SKM-1 (cell line): ENCODE data around the gene RPS6KA2.
"Not testable (repeated sequence)": the region's sequence is repeated elsewhere in the genome, so short reads cannot be mapped to it uniquely, and the experiment has no call there.

Experiments
- DNase-seq: peaks from one replicate; lab custom pipeline; 2025; ENCODE audit not compliant: unreplicated experiment; lab: John Stamatoyannopoulos, UW

Gene RPS6KA2

GRCh38 chr6:166558156-166559005 is 68.7 kb downstream of the RPS6KA2 start:
- DNase-seq: no peak

DNA sequence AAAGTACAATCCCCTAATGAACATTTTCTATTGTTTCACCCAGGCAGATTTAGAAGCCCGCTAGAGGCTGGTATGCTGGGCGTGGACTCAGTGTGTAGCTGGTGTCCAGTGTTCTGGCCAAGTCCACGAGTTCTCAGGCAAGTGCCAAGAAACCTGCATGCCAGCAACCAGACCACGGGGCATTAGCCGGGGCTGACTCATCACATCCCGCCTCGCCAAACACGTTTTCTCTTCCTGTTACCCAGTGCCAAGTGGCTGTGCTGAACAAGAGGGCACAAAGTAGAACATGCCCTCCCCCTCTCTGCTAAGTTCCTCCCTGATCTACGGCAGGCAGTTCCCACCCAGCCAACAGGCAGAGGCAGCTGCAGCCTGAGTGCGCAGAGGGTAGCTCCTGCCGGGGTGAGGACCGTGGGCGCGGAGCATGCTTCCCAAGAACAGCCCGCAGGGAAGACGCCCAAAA is 70.2 kb downstream of the RPS6KA2 start:
- no peak for DNase-seq

DNA sequence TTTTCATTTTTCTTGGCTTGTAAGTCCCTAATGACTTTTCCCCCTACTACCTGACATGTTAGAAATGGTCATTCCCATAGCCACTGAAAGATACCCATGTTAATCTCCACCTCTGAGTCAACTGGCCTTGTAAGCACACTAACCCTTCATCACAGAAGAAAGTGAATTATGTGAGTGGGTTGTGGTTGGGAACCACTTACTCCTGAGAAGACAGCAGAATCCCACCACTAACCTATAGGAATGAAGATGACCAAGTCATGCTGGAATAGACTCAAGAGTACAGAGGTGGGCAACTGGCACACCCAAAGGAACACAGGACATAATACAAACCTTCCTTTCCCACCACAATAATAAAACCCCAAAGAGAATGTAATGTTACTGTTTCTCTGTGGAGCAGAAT is 70.7 kb downstream of the RPS6KA2 start:
- no peak for DNase-seq

- DNase-seq: no peak
Measured at GRCh38 chr6:166555086-166555485, 72.0 kb downstream of the RPS6KA2 start.

DNA sequence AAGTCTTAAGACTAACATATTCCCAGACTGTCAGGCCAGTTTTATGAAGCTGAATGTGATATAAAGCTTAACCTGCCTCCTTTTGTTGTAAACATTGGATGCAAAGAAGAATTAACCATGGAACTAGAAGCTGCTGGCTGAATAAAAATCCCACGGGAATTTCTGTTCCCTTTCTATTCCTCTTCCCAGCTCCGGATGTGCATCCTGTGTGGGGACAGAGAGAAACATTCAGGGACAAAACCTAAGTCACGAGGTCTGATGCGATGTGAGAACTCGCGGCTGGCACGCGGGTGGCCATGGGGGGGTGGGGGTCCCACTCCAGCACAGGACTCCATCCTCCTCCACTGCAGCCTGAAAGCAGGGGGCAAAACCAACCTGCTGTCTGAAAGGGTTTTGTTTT is 72.7 kb downstream of the RPS6KA2 start:
- DNase-seq: no peak

DNA sequence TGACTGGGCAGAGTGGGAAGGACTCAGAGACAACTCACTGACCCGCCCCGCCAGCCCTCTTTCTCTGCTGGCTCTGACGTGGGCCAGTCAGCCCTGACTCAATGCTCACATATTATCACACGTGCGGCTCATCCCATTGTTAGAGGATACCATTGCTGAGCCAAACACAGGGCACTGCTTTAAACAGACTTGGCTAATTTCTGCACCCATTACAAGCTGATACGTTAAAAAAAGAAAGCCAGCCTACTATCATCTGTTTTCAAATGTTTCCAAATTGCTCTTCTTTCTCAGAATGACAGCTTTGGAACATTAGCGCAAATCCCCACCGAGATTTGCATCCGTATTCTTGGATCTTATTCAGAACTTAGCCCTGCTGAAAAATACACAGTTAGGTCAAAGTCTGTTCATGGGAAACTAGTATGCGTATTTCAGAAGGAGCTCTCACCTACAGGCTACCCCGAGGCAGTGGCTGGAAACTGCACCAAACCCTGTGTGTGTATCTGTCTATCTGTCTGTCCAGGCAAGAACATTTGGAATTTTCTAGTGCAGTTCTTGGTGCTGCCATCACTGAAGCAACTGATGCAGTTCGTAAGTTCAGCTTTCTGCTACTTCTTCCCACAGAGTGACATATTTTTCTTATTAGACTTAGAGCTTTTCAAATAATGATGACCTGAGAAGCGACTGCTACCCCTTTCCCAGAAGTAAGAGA is 73.3 kb downstream of the RPS6KA2 start:
- DNase-seq: no peak

GRCh38 chr6:166552600-166552999 is 74.5 kb downstream of the RPS6KA2 start:
- no peak for DNase-seq

- DNase-seq: no peak
Measured at GRCh38 chr6:166551754-166552495, 75.1 kb downstream of the RPS6KA2 start.

- no peak for DNase-seq
Measured at GRCh38 chr6:166546653-166547052, 80.4 kb downstream of the RPS6KA2 start.

GRCh38 chr6:166545156-166546034 is 81.7 kb downstream of the RPS6KA2 start:
- DNase-seq: no peak

GRCh38 chr6:166544296-166544605 is 82.8 kb downstream of the RPS6KA2 start:
- DNase-seq: no peak

DNA sequence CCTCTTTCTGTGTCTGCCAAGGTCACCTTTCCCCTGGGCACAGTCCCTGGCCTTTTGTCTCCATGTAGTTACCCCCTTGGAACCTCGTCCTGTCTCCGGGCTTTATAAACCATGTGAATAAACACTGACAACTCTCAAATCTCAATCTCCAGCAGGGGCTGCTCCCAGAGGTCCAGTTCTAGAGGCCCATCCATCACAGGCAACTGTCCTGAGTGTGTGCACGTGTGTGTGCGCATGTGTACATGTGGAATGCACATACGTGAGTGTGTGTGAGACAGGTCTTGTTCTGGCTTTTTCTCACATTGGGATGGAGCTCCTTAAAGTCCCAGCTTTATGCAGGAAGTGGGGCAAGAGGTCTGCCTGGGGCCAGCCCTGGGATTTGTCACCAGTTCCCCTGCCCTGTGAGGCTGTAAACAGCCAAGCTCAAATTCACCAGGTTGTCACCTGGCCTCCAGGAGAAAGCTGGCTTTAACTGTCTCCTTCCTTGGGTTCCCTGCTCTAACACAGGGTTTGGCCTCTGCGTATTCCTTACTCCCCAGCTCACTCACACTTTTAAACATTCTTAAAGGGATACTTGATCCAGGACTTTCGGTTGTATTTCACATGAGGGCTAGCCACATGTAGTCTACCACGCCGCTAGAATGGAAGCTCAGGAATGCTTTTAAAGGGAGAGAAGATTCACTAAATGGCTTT is 83.3 kb downstream of the RPS6KA2 start:
- no peak for DNase-seq

DNA sequence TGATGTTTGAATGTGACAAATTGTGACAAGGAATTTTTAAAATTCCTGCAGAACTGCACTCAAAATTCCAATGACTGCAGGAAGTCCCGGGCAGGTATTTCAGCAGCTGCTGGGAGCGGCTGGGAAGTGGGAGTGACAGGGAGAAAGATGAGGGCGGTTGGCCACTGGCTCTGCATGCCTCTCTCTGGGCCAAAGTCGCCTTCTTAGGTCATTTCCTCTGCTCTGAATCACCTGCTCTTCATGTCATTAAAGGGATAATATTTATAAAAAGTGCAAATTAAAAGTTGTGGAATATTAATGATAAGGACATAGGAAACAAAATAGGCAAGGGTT is 84.5 kb downstream of the RPS6KA2 start:
- DNase-seq: no peak

GRCh38 chr6:166541876-166542579 is 85.0 kb downstream of the RPS6KA2 start:
- no peak for DNase-seq

GRCh38 chr6:166541366-166541765 is 85.7 kb downstream of the RPS6KA2 start:
- DNase-seq: no peak

GRCh38 chr6:166540631-166541331 is 86.3 kb downstream of the RPS6KA2 start:
- no peak for DNase-seq

DNA sequence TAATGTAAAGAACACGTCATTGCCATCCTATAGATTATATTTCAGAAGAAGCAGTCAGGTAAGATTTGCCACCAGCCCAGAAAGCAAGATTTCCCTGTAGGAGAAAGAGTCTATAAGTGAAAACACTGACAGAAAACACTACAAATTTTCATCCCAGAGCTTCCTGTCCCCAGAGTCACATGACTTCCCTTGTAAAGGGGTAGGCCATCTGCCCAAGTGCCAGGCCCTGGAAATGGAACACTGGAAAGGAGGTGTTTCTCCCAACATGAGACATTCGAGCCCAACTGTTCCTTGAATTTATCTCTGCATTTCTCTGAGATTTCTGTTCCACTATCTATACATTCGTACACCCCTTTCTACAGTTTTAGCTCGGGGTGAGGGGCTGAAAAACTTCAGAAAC is 87.5 kb downstream of the RPS6KA2 start:
- DNase-seq: no peak

GRCh38 chr6:166539011-166539385 is 88.1 kb downstream of the RPS6KA2 start:
- not testable (repeated sequence) for DNase-seq
